ENCODE data around the gene PPP1R18. TPM values are rescaled to one million over a fixed set of nuclear protein-coding genes. Genes with fewer than 3 reads are reported as not detected.
A peak's percentile ranks its signal among the peaks of the same experiment; 100 is the strongest.
"Not testable (repeated sequence)": the region's sequence is repeated elsewhere in the genome, so short reads cannot be mapped to it uniquely, and the experiment has no call there.

PPP1R18 gene
- total RNA-seq, 4 donors from 2014 or later: 11.5 to 46.0 (median 14.9) TPM

- Histone ChIP-seq H3K27me3 (no peaks in the 10 kb centered on the region), H3K27ac (peak within 1 kb of the TSS; percentile 93 to 99 (median 98)), H3K4me3 (peak within 1 kb of the TSS; percentile 58 to 90 (median 78)), H3K36me3 (peaks cover 0 to 23% (median 11%) of the 10 kb centered on the region in 4 donors), H3K4me1 (peaks cover 4 to 63% (median 39%) of the 10 kb centered on the region in 4 donors), H3K9me3 (no peaks in the 10 kb centered on the region)
- WGBS, 2 donors (ENCODE audit: low coverage in 1 of 2): 0% methylated on average over 9 to 38 of the region's 38 CpGs
- intact Hi-C loops (cut with DNase I; ENCODE audit: low total_unique reads) (loop anchor here (5.0 kb wide), 1 partner anchor 103 kb away; the partner anchor contains the start of genes MRPS18B and PPP1R10), in situ Hi-C loops (cut with MboI; ENCODE audit: low pct_ligation_motif_present in 1 of 4, low pct_unique_long_range_greater_than_20kb in 1 of 4, low sequenced_read_pairs in 3 of 4) (loop anchor here in 2 of 4 donors (5.0 to 10.0 kb wide), 2 partner anchors 38 to 155 kb away; no protein-coding TSS in a partner anchor)
- DNase-seq: peak; percentile 98
- no peak for TF ChIP-seq EP300 (IDR thresholded peaks at IDR 0.05; ENCODE audit: low read depth)
- peak; percentile 99 to 100 (median 99) for TF ChIP-seq POLR2AphosphoS5 (IDR thresholded peaks at IDR 0.05)
- TF ChIP-seq, protein P1, sequence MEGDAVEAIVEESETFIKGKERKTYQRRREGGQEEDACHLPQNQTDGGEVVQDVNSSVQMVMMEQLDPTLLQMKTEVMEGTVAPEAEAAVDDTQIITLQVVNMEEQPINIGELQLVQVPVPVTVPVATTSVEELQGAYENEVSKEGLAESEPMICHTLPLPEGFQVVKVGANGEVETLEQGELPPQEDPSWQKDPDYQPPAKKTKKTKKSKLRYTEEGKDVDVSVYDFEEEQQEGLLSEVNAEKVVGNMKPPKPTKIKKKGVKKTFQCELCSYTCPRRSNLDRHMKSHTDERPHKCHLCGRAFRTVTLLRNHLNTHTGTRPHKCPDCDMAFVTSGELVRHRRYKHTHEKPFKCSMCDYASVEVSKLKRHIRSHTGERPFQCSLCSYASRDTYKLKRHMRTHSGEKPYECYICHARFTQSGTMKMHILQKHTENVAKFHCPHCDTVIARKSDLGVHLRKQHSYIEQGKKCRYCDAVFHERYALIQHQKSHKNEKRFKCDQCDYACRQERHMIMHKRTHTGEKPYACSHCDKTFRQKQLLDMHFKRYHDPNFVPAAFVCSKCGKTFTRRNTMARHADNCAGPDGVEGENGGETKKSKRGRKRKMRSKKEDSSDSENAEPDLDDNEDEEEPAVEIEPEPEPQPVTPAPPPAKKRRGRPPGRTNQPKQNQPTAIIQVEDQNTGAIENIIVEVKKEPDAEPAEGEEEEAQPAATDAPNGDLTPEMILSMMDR (IDR thresholded peaks at IDR 0.05): peak in 4 of 5 experiments; percentile 2 to 63 (median 24)
- peak; percentile 96 for TF ChIP-seq POLR2A (IDR thresholded peaks at IDR 0.05)
Measured at GRCh38 chr6:30719791-30720737, 33.6 kb upstream of the PPP1R18 start, which contains the start of gene TUBB. TSS of gene TUBB (plus strand) at chr6:30720352. CDS start at chr6:30720507, 155 bp downstream.

DNA sequence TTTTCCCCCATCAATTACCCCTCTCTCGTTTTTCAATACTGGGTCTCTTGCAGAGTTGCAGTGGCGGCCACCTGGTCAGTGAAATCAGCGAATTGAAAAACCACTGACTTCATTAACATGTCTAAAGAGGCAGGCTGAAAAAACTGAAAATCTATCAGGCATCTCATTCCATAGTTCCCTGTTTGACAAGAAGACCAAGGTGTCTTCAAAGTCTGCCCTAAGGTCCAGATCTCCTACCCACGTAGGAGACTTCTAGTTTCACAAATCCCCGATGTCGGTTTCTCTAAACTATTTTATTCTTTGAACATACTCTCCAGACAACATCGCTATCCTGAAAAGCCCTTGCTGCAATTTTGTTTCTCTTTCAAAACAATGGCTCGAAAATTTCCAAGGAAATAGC, 32.9 kb upstream of the PPP1R18 start:
- H3K4me1 ChIP-seq: peaks cover 4 to 57% (median 39%) of the 10 kb centered on the region in 4 donors
- no peak for DNase-seq
- no peaks in the 10 kb centered on the region for H3K9me3 ChIP-seq
- peaks cover 0 to 17% (median 9%) of the 10 kb centered on the region in 4 donors for H3K36me3 ChIP-seq
- intact Hi-C loops (cut with DNase I; ENCODE audit: low total_unique reads) (no loop called here), in situ Hi-C loops (cut with MboI; ENCODE audit: low pct_ligation_motif_present in 1 of 4, low pct_unique_long_range_greater_than_20kb in 1 of 4, low sequenced_read_pairs in 3 of 4) (loop anchor here in 1 of 4 donors (5.0 kb wide), 1 partner anchor 37 kb away; no protein-coding TSS in a partner anchor)
- peak overlapping the region; percentile 14 to 90 (median 78) for H3K4me3 ChIP-seq
- H3K27ac ChIP-seq: peak overlapping the region; percentile 93 to 99 (median 98)
- TF ChIP-seq POLR2A (IDR thresholded peaks at IDR 0.05) (no peak), POLR2AphosphoS5 (IDR thresholded peaks at IDR 0.05) (no peak), EP300 (IDR thresholded peaks at IDR 0.05; ENCODE audit: low read depth) (no peak)
- TF ChIP-seq, protein P1 (IDR thresholded peaks at IDR 0.05): no peak
- H3K27me3 ChIP-seq: no peaks in the 10 kb centered on the region
- 29 to 30% methylated on average over 8 of the region's 8 CpGs for WGBS, 2 donors (ENCODE audit: low coverage in 1 of 2)

DNA sequence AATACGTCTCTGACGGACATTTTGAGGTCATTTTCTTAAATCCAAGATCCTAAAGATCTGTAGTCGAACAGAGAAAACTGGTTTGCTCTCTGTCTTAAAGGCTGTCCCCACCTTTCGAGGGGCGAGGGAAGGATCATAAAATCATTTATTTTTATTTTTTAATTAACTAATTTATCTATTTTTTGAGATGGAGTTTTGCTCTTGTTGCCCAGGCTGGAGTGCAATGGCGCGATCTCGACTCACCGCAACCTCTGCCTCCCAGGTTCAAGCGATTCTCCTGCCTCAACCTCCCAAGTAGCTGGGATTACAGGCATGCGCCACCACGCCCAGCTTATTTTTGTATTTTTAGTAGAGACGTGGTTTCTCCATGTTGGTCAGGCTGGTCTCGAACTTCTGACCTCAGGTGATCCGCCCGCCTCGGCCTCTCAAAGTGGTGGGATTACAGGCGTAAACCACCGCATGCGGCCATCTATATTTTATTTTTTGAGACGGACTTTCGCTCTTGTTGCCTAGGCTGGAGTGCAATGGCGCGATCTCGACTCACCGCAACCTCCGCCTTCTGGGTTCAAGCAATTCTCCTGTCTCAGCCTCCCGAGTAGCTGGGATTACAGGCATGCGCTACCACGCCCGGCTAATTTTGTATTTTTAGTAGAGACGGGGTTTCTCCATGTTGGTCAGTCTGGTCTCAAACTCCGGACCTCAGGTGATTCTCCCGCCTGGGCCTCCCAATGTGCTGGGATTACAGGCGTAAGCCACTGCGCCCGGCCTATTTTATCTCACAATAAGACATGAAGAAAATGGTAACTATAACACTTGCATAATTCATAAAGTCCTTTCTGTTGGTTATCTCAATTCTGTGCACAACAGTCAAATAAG, 31.6 kb upstream of the PPP1R18 start:
- Histone ChIP-seq H3K36me3 (peaks cover 0 to 13% (median 5%) of the 10 kb centered on the region in 4 donors), H3K4me1 (peaks cover 4 to 46% (median 39%) of the 10 kb centered on the region in 4 donors), H3K4me3 (peak overlapping the region; percentile 3 to 55 (median 43)), H3K27ac (peak overlapping the region; percentile 93 to 99 (median 98))
- H3K27me3 ChIP-seq, H3K9me3 ChIP-seq, DNase-seq: not testable (repeated sequence)
- in situ Hi-C loops (cut with MboI; ENCODE audit: low pct_ligation_motif_present in 1 of 4, low pct_unique_long_range_greater_than_20kb in 1 of 4, low sequenced_read_pairs in 3 of 4): loop anchor here in 1 of 4 donors (5.0 kb wide), 1 partner anchor 36 kb away; no protein-coding TSS in a partner anchor
- TF ChIP-seq, protein P1 (IDR thresholded peaks at IDR 0.05): peak in 1 of 5 experiments; percentile 25
- TF ChIP-seq POLR2A (IDR thresholded peaks at IDR 0.05): peak; percentile 15
- intact Hi-C loops (cut with DNase I; ENCODE audit: low total_unique reads): loop anchor here (2.0 kb wide), 1 partner anchor 31 kb away; the partner anchor contains the start of gene PPP1R18
- 64 to 74% methylated on average over 23 to 37 of the region's 37 CpGs for WGBS, 2 donors (ENCODE audit: low coverage in 1 of 2)
